OCI-LY1 (cell line): ENCODE results near the gene RTRAF.

ENCODE experiments used
- EZH2 ChIP-seq: fragments of 200-600 bp; sonication (generic), shearing (Covaris generic); IDR thresholded peaks from 2 replicates; pipeline ENCODE4 v1.8.0; 2017; ENCODE audit warnings: borderline replicate concordance, mixed run types, mild to moderate bottlenecking, antibody characterized with exemption, low read length, moderate library complexity, mixed read lengths
- TF ChIP-seq, protein P1 (sequence below): fragments of 200-600 bp; sonication (generic), shearing (Covaris generic); IDR thresholded peaks from 2 replicates; pipeline ENCODE4 v1.5.1; 2017; ENCODE audit warnings: mild to moderate bottlenecking, antibody characterized with exemption, low read length, moderate library complexity, mixed read lengths

GRCh38 chr14:52020161-52020714 lies 30.9 kb downstream of the RTRAF start:
- TF ChIP-seq, protein P1, sequence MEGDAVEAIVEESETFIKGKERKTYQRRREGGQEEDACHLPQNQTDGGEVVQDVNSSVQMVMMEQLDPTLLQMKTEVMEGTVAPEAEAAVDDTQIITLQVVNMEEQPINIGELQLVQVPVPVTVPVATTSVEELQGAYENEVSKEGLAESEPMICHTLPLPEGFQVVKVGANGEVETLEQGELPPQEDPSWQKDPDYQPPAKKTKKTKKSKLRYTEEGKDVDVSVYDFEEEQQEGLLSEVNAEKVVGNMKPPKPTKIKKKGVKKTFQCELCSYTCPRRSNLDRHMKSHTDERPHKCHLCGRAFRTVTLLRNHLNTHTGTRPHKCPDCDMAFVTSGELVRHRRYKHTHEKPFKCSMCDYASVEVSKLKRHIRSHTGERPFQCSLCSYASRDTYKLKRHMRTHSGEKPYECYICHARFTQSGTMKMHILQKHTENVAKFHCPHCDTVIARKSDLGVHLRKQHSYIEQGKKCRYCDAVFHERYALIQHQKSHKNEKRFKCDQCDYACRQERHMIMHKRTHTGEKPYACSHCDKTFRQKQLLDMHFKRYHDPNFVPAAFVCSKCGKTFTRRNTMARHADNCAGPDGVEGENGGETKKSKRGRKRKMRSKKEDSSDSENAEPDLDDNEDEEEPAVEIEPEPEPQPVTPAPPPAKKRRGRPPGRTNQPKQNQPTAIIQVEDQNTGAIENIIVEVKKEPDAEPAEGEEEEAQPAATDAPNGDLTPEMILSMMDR: no peak
- TF ChIP-seq EZH2: no peak
